ENCODE results near the gene ZMYND8. TPM values are rescaled to one million over a fixed set of nuclear protein-coding genes. Genes with fewer than 3 reads are reported as not detected.
"Not testable (repeated sequence)": the region's sequence is repeated elsewhere in the genome, so short reads cannot be mapped to it uniquely, and the experiment has no call there.

Gene ZMYND8
- total RNA-seq, 1 donor from 2014 or later = 49.3 TPM

- intact Hi-C loops (cut with DNase I) = no loop called here
- no peak for ATAC-seq
- DNase-seq (ENCODE audit: low spot score) = no peak
These were observed 112.0 kb downstream of the ZMYND8 start for GRCh38 chr20:47244451-47244850.

GRCh38 chr20:47243532-47244305, 112.8 kb downstream of the ZMYND8 start:
- no peak for ATAC-seq
- no peak for DNase-seq (ENCODE audit: low spot score)
- intact Hi-C loops (cut with DNase I) = no loop called here

GRCh38 chr20:47243003-47243402, 113.5 kb downstream of the ZMYND8 start:
- no peak for ATAC-seq
- intact Hi-C loops (cut with DNase I) = no loop called here

GRCh38 chr20:47241345-47241781, 115.1 kb downstream of the ZMYND8 start:
- intact Hi-C loops (cut with DNase I) = no loop called here
- DNase-seq (ENCODE audit: low spot score) (no peak), ATAC-seq (peak; percentile 27)

More at GRCh38 chr20:47243003-47243402, 113.5 kb downstream of the ZMYND8 start:
- DNase-seq (ENCODE audit: low spot score) = no peak

- intact Hi-C loops (cut with DNase I); DNase-seq (ENCODE audit: low spot score); ATAC-seq: not testable (repeated sequence)
These were observed 116.4 kb downstream of the ZMYND8 start for GRCh38 chr20:47240096-47240495.

- no peak for DNase-seq (ENCODE audit: low spot score)
- no peak for ATAC-seq
- intact Hi-C loops (cut with DNase I) = no loop called here
These were observed 116.8 kb downstream of the ZMYND8 start for GRCh38 chr20:47239719-47240067.

- DNase-seq (ENCODE audit: low spot score) = no peak
- no peak for ATAC-seq
- intact Hi-C loops (cut with DNase I) = no loop called here
These were observed 117.5 kb downstream of the ZMYND8 start for GRCh38 chr20:47238780-47239718.

GRCh38 chr20:47237715-47238114, 118.8 kb downstream of the ZMYND8 start:
- DNase-seq (ENCODE audit: low spot score) = no peak
- intact Hi-C loops (cut with DNase I) = no loop called here
- no peak for ATAC-seq

GRCh38 chr20:47236639-47236900, 119.9 kb downstream of the ZMYND8 start:
- no peak for ATAC-seq
- intact Hi-C loops (cut with DNase I) = no loop called here
- no peak for DNase-seq (ENCODE audit: low spot score)

GRCh38 chr20:47235853-47236638, 120.5 kb downstream of the ZMYND8 start:
- ATAC-seq = no peak
- DNase-seq (ENCODE audit: low spot score) = no peak
- intact Hi-C loops (cut with DNase I) = no loop called here

GRCh38 chr20:47235111-47235510, 121.4 kb downstream of the ZMYND8 start:
- intact Hi-C loops (cut with DNase I) = no loop called here
- no peak for ATAC-seq

GRCh38 chr20:47233333-47234188, 122.9 kb downstream of the ZMYND8 start:
- DNase-seq (ENCODE audit: low spot score) = no peak
- intact Hi-C loops (cut with DNase I) = no loop called here
- ATAC-seq = peak; percentile 69

More at GRCh38 chr20:47235111-47235510, 121.4 kb downstream of the ZMYND8 start:
- no peak for DNase-seq (ENCODE audit: low spot score)

GRCh38 chr20:47232518-47232917, 124.0 kb downstream of the ZMYND8 start:
- no peak for DNase-seq (ENCODE audit: low spot score)
- intact Hi-C loops (cut with DNase I) = no loop called here
- no peak for ATAC-seq

- peak; percentile 55 for ATAC-seq
- intact Hi-C loops (cut with DNase I) = no loop called here
- DNase-seq (ENCODE audit: low spot score) = no peak
These were observed 125.0 kb downstream of the ZMYND8 start for GRCh38 chr20:47231382-47232039.

GRCh38 chr20:47230811-47231256, 125.7 kb downstream of the ZMYND8 start:
- intact Hi-C loops (cut with DNase I) = no loop called here
- no peak for DNase-seq (ENCODE audit: low spot score)
- ATAC-seq = no peak

GRCh38 chr20:47228654-47229053, 127.8 kb downstream of the ZMYND8 start:
- ATAC-seq = no peak
- intact Hi-C loops (cut with DNase I) = no loop called here
- DNase-seq (ENCODE audit: low spot score) = no peak

- DNase-seq (ENCODE audit: low spot score) (no peak), ATAC-seq (no peak)
- intact Hi-C loops (cut with DNase I) = no loop called here
These were observed 128.9 kb downstream of the ZMYND8 start for GRCh38 chr20:47227576-47227975.

GRCh38 chr20:47227119-47227518, 129.4 kb downstream of the ZMYND8 start:
- DNase-seq (ENCODE audit: low spot score) (no peak), ATAC-seq (no peak)
- intact Hi-C loops (cut with DNase I) = no loop called here

Measured in sciatic nerve (tissue), 2 donors.